SH-SY5Y (cell line): Measurements from ENCODE around the gene S100A14.

ENCODE experiments used
- GATA2 ChIP-seq: IDR thresholded peaks from 2 replicates; pipeline ENCODE4 v1.6.1; 2011; ENCODE audit warnings: mild to moderate bottlenecking, low read depth, low read length
- GATA3 ChIP-seq: IDR thresholded peaks from 2 replicates; pipeline ENCODE4 v1.6.1; 2011; ENCODE audit warnings: low read depth, mild to moderate bottlenecking, low read length, moderate library complexity

GRCh38 chr1:153606194-153606593, 9.9 kb downstream of the S100A14 start:
- TF ChIP-seq GATA2 (no peak), GATA3 (no peak)
